KG1 (cell line): ENCODE measurements around the gene PDE6B.
A peak's percentile ranks its signal among the peaks of the same experiment; 100 is the strongest.
"Not testable (repeated sequence)": the region's sequence is repeated elsewhere in the genome, so short reads cannot be mapped to it uniquely, and the experiment has no call there.

Experiments
- DNase-seq: peaks from one replicate; lab custom pipeline; 2025; lab: John Stamatoyannopoulos, UW

The PDE6B gene

DNA sequence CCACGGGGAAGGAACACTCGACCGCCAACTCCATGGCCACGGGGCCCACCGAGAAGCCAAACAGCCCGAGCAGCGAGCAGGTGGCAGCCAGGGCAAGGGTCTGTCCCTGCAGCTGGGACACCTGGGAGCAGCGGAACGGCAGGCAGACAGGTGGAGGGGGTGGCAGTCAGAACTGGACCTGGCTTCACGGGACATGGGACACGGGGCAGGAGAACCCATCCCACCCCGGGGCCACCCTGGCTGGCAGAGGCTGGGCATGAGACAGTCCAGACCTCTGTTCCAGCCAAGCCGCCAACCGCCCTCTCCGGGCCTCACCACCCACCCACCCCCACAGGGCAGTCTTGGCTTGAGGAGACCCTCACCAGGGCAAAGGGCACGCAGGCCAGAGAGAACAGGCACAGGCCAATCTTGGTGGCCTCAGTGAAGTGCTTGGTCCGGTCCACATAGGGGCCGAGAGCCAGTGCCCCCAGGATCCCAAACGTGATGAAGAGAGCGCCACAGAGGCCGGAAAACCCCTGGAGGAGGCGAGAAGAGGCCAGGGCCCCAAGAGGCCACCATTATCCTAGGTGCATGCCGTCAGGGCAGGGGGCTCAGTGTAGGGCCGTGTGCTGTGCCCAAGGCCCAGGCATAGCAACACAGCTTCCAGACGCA lies 58.0 kb downstream of the PDE6B start:
- no peak for DNase-seq

DNA sequence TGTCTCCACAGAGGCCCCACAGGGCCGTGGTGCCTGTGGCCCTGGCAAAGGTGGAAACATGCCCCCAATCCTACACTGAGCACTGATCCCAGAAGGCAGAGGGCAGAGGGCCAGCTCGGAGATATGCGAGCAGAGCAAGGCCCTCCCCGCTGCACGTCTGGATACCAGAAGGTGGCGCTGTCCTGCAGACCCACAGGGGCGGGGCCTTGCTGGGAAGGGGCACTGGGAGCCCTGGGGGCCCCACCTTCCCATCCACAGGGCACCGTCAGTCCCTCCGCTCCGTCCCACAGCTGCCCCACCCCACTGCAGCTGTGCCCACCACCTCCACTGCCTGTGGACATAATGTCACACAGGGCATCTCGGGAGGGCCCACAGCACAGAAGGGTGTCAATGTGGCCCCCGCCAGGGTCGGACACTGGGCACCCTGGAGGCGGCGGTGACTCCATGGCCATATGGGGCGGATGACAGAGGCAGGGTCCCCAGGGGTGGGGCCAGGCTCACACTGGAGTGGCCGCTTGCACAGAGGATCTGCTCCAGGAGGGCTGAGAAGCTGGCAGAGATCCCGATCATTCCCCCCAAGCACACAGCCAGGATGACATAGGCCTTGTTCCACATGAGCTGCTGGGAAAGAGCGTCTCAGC lies 58.7 kb downstream of the PDE6B start:
- peak; percentile 25 for DNase-seq

DNA sequence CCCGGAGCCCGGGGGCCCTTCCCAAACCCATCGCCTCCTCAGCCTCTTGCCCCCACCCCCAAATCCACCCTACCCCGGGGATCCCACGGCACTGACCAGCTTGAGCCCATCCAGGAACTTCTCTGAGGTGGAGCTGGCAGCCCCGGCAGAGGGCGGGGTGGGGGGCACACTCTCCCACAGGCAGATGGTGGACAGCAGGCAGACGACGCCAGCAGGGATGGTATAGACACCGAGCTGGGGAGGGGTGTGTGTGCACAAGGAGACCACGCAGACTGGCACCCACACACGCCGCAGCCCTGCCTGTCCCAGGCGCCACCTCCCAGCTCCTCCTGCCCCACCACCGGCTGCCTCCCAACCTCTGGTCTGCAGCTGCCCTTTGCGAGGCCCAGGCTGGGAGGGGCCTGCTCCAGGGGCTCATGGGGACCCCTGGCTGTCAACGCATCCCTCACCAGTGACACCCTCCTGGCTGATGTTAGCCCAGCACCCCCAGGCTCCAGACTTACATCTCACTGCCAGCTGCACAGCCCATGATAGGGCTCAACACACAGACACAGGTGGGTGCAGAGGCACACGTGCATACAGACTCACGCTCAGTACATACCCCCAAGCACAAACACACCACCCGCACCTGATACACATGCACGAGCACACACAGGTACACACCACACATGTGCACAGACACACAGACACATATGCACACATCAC lies 59.4 kb downstream of the PDE6B start:
- no peak for DNase-seq

- no peak for DNase-seq
Observed at GRCh38 chr4:685679-686412, 60.5 kb downstream of the PDE6B start.

DNA sequence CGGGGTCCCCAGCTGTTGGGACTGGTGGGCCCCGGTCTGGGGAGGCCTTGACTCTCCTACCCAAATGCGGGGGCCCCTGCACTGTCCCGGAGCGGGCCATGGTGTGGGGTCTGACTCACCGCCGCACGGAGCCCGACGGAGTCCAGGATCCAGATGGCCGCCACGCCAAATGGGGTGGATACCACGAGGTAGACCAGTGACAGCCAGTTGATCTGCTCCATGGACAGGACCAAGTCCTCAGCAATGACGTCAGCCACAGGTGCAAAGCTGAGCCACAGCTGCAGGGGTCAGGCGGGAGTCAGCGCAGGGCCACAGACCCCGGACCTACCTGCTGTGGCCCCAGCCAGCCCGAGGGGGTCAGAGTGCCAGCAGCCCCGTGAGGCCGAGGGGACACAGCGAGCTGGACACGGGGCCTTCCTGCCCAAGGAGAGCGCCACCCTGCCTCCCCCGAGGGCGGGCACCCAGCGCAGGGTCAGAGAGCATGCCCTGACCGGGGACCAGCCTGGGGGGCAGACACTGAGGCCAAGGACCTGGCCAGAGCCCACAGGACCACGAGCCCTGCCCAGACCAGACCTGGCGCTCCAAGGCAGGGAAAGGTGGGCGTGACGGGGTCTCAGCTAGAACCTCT lies 61.2 kb downstream of the PDE6B start:
- no peak for DNase-seq

- DNase-seq, result no peak
Observed at GRCh38 chr4:687048-687970, 61.9 kb downstream of the PDE6B start.

DNA sequence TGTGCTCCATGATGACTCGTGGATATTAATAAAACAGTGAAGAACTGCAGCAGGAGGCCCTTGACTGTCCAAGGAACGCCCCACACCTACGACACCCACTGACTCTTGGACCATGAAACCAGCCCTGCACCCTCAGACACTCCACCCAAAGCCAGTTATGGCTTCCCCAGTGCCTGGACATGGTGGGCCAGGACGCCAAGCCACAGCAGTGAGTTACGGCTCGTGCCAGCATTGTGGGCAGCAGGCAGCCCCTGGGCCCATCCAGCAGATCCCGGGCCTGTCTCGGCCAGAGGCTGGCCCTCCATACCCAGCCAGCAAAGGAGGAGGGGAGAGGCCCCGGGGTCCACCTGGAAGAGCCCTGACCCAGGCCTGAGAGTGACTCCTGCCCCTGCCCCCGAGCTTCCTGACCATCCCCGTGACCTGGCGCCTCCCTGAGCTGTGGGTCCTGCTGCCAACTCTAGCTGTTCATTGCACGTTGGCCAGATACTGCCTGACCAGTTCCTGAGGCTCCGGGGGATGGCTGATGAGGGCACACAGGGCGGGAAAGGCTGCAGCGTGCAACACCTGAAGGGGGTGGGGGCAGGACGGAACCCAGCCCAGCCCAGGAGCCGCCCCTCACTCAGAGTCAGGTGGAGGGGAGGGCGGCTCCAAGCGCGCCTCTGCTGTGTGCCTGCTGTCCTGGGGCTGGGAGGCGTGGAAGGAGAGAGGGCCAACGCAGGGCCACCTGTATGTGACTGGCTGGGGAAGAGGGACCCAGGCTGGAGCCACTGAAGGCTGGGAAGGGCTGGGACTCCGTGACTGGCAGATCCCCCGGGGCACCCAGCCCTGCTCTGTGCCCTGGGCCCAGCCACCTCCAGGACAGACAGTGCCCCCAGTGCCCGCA lies 62.8 kb downstream of the PDE6B start:
- DNase-seq, result no peak

GRCh38 chr4:688854-689681 lies 63.7 kb downstream of the PDE6B start, which contains the start of gene SLC49A3:
Gene SLC49A3 (minus strand): TSS chr4:689151. CDS start chr4:689127, 24 bp downstream.
- DNase-seq, result no peak

DNA sequence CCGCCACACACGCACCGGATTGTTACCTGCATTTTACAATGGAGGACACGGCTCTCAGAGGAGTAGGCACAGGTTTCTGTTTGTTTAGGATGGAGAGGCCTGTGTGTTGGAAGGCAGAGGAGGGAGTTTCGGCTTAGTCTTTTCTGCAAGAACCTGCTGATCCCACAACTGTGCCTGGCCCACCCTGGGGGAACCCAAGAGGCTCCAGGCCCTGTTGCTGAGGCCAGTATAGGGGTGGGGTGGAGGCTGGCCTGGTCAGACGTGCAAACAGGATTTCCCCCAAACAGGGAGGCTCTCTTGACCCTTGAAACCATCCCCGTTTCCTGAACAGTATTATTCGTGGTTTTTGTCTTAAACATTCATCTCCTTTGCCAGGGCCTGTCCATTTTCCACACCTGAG lies 64.3 kb downstream of the PDE6B start:
- DNase-seq, result no peak

GRCh38 chr4:692771-693554 lies 67.6 kb downstream of the PDE6B start:
- DNase-seq, result no peak

GRCh38 chr4:694341-694940 lies 69.1 kb downstream of the PDE6B start:
- DNase-seq, result not testable (repeated sequence)

DNA sequence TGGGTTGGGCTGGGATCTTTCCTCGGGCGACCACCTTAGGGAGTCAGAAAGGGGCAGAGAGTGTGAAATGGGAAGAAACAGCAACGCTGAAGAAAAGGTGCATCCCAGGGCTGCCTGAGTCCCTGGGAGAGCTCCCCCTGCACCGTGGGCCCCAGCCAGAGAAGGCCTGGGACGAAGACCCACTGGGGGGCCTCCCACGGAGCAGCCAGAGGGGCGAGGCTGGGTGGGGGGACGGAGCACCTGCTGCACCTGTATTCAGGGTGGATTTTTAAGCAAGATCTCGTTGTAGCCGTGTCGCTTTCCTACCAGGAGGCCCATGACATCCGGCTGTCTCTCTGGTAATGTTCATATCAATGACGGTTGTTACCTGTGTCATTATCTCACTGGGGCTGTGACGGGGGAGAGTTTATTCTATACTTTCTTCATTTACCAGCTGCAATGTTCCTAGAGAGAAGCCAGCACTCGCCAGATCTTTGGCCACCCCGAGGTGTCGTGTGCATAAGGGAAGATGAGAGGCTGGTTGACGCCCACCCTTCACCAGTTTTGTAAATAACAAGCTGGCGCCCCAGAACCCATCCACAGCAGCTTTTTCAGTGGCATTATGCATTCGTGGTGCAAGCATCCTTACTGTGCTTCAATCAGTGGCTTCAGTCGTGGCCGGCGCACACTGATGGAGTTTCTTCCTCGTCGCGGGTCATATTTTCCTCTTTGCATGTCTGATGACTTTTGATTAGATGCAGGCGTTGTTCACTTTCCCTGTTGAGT lies 74.6 kb downstream of the PDE6B start:
- DNase-seq, result no peak

GRCh38 chr4:700587-701264 lies 75.4 kb downstream of the PDE6B start:
- no peak for DNase-seq

DNA sequence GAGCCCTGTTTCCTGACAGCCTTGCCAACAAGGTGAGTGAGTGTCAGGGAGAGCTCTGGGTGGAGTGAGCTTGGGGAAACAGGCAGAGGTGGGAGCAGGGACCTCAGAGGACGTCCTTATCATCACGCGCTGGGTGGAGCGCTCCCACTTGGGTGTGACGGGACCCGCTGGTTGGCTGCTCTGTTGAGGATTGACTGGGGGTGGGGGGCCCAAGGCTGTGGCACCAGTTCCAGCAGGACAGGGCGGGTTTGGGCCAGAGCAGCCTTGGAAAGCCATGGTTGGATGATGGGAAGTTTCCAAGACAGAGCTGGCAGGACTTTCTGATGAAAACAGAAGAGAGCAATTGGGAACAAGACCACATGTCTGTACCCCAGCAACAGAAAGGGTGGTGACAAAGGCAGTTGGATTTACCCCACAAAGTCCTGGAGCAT lies 77.3 kb downstream of the PDE6B start:
- no peak for DNase-seq

- no peak for DNase-seq
Observed at GRCh38 chr4:703336-704197, 78.2 kb downstream of the PDE6B start.
